Activated naive CD8-positive, alpha-beta T cell treated with anti-CD3 and anti-CD28 coated beads for 36 hours (primary cell): ENCODE data around the gene PPARG. TPM values are rescaled to one million over a fixed set of nuclear protein-coding genes. Genes with fewer than 3 reads are reported as not detected.

Source experiments
- DNase-seq: peaks from one replicate; pipeline ENCODE4 v3.0.0; 2021
- H3K27ac Mint-ChIP-seq: one replicate; pipeline ENCODE4 v1.8.0; 2022; ENCODE audit warnings: mild to moderate bottlenecking, moderate library complexity, mixed read lengths
- H3K27me3 Mint-ChIP-seq: one replicate; pipeline ENCODE4 v1.8.0; 2022; ENCODE audit warnings: mild to moderate bottlenecking, mixed read lengths
- H3K36me3 Mint-ChIP-seq: one replicate; pipeline ENCODE4 v1.8.0; 2021; ENCODE audit warnings: mild to moderate bottlenecking, mixed read lengths
- H3K4me1 Mint-ChIP-seq: one replicate; pipeline ENCODE4 v1.8.0; 2021; ENCODE audit warnings: mixed read lengths
- H3K4me3 Mint-ChIP-seq: one replicate; pipeline ENCODE4 v1.8.0; 2022; ENCODE audit warnings: mild to moderate bottlenecking, moderate library complexity, mixed read lengths
- H3K9me3 Mint-ChIP-seq: one replicate; pipeline ENCODE4 v1.8.0; 2022; ENCODE audit warnings: mixed read lengths
- total RNA-seq, 2 experiments: library from RNA; stranded (reverse); gene quantifications; one replicate each; pipeline ENCODE4 v1.2.3, GENCODE V29; 2021

The PPARG gene
- total RNA-seq, 2 experiments from 2014 or later = 0.20 to 0.47 TPM

DNA sequence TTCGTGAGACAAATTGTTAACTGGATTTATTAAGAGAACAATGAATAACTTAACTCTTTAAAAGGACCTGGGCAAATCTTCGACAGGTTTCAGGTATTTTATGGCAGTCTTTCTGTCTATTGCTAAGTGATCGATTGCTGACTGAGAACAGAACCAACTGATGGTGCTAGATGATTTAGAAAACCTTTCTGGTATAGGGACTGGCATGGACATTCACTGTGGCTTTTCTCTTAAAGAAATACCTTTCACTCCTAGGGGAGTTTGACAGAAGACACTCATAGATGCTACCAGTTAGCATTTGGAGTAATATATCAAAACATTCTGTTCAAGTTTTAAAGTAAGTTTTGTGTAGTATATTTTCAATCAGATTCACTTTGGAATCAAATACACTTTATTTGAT lies 654 bp downstream of the PPARG start:
- Mint-ChIP-seq H3K9me3 (no peaks in the 10 kb centered on the region), H3K36me3 (no peaks in the 10 kb centered on the region), H3K4me1 (peaks cover 7% of the 10 kb centered on the region), H3K27me3 (peaks cover 62% of the 10 kb centered on the region), H3K4me3 (no peak overlapping the region), H3K27ac (no peak overlapping the region)
- no peak for DNase-seq

DNA sequence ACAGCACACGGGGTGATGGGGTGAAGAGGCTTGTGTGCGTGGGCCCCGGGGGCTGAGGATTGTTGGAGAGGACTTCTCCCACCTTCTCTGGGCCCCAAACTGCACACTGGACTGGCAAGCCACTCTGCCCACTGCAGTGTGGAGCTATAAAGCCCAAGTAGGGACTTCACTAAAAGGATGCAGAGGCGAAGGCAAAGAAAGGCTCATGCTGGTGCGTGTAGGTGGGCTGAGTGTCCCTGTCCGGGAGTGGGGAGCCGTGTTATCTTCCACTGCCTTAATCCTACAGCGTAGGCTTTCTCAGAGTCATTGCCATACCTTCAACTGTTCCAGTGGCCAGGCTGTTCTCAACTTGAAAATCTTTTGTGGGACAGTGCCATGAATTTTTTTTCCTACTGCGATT lies 3.9 kb downstream of the PPARG start:
- Mint-ChIP-seq H3K36me3 (no peaks in the 10 kb centered on the region), H3K4me3 (no peak overlapping the region), H3K27ac (no peak overlapping the region), H3K4me1 (peaks cover 3% of the 10 kb centered on the region), H3K9me3 (no peaks in the 10 kb centered on the region), H3K27me3 (peaks cover 32% of the 10 kb centered on the region)
- no peak for DNase-seq

- no peak overlapping the region for H3K27ac Mint-ChIP-seq
- no peaks in the 10 kb centered on the region for H3K9me3 Mint-ChIP-seq
- H3K36me3 Mint-ChIP-seq = no peaks in the 10 kb centered on the region
- no peaks in the 10 kb centered on the region for H3K4me1 Mint-ChIP-seq
- H3K27me3 Mint-ChIP-seq = peaks cover 17% of the 10 kb centered on the region
- H3K4me3 Mint-ChIP-seq = no peak overlapping the region
- no peak for DNase-seq
Measured at GRCh38 chr3:12294885-12295580, 6.2 kb downstream of the PPARG start.

GRCh38 chr3:12296511-12296910 lies 7.6 kb downstream of the PPARG start:
- Mint-ChIP-seq H3K27me3 (peaks cover 11% of the 10 kb centered on the region), H3K9me3 (no peaks in the 10 kb centered on the region), H3K27ac (no peak overlapping the region), H3K4me1 (no peaks in the 10 kb centered on the region), H3K4me3 (no peak overlapping the region), H3K36me3 (no peaks in the 10 kb centered on the region)
- DNase-seq = no peak

DNA sequence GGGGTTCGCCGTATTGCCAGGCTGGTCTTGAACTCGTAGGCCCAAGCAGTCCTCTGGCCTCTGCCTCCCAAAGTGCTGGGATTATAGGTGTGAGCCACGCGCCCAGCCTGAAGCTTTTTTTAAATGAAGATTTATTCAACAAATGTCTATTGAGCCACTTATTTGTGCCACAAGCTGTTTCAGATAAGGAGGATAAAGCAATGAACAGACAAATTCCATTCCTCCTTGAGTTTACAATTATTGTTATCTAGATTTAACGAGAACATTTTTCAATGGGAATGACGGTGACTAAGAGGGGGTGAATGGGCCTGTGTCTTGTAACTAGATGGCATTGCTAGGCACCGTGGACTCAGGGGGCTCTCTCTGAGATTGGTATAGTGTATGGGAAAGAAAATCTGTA lies 10.2 kb downstream of the PPARG start:
- Mint-ChIP-seq H3K27ac (no peak overlapping the region), H3K36me3 (peaks cover 1% of the 10 kb centered on the region), H3K4me3 (no peak overlapping the region), H3K9me3 (no peaks in the 10 kb centered on the region), H3K4me1 (no peaks in the 10 kb centered on the region), H3K27me3 (peaks cover 8% of the 10 kb centered on the region)
- DNase-seq = no peak

DNA sequence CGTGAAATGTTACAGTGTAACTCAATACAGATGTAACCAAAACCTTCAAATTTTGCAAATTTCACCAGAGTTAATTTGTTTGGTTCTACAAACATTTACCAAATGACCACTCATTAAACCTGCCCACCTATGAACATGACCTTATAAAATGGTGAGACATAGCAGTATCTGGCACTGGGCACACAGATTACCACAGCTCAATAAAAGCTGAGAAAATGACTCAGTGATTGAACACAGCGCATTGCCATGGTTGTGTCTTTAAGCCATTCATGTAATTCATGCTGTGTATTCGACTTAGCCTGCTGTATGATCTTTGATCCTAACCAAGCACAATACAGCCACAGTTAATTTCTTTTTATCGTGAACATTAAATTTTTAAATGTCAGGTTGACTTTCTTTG lies 11.3 kb downstream of the PPARG start:
- Mint-ChIP-seq H3K27ac (no peak overlapping the region), H3K36me3 (peaks cover 1% of the 10 kb centered on the region), H3K9me3 (no peaks in the 10 kb centered on the region), H3K27me3 (peaks cover 10% of the 10 kb centered on the region), H3K4me3 (no peak overlapping the region), H3K4me1 (no peaks in the 10 kb centered on the region)
- DNase-seq = no peak

DNA sequence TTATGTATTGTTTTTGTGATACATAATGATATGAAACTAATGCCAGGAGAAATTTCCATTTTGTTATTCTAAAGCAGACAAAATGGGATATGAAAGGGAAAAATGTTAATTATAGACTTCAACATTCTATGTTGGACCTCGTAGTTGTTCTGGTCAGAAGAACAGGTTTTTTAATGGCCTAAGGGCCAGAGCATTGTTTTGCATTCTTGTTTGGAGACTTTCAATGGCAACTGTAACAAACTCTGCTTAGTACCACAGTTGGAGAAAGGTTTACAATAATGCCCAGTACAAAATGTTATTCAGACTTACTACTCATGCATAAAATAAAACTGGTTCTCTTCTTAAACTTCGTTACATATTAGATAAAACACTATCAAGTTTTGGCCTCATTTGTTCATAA lies 12.2 kb downstream of the PPARG start:
- H3K36me3 Mint-ChIP-seq = peaks cover 1% of the 10 kb centered on the region
- no peaks in the 10 kb centered on the region for H3K4me1 Mint-ChIP-seq
- no peak overlapping the region for H3K4me3 Mint-ChIP-seq
- DNase-seq = no peak
- peaks cover 11% of the 10 kb centered on the region for H3K27me3 Mint-ChIP-seq
- H3K9me3 Mint-ChIP-seq = no peaks in the 10 kb centered on the region
- no peak overlapping the region for H3K27ac Mint-ChIP-seq

GRCh38 chr3:12301513-12301912 lies 12.6 kb downstream of the PPARG start:
- Mint-ChIP-seq H3K9me3 (no peaks in the 10 kb centered on the region), H3K4me1 (no peaks in the 10 kb centered on the region), H3K4me3 (no peak overlapping the region), H3K27ac (no peak overlapping the region), H3K36me3 (peaks cover 1% of the 10 kb centered on the region), H3K27me3 (peaks cover 11% of the 10 kb centered on the region)
- no peak for DNase-seq

GRCh38 chr3:12302564-12302963 lies 13.7 kb downstream of the PPARG start:
- Mint-ChIP-seq H3K36me3 (peaks cover 1% of the 10 kb centered on the region), H3K9me3 (no peaks in the 10 kb centered on the region), H3K27me3 (peaks cover 11% of the 10 kb centered on the region), H3K27ac (no peak overlapping the region), H3K4me3 (no peak overlapping the region), H3K4me1 (no peaks in the 10 kb centered on the region)
- no peak for DNase-seq

DNA sequence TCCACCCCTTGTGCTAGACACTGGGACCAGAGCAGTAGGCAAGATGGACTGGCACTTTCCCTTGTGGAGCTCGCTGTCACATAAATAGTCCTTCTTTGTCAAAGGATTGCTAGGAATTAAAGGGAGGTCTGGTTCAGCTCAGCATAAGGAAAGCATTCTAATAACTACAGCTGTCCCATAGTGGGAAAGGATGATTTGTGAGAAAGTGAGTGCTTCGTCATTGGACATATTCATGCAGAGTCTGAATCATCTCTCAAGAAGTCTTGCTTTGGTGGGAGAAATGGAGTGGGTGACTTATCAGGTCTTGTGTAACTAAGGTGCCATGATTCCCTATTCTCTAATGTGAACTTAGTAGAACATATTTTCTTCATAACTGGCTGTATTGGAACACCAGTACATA lies 14.7 kb downstream of the PPARG start:
- Mint-ChIP-seq H3K4me1 (peaks cover under 1% of the 10 kb centered on the region), H3K36me3 (peaks cover 1% of the 10 kb centered on the region), H3K9me3 (no peaks in the 10 kb centered on the region), H3K27ac (no peak overlapping the region), H3K4me3 (no peak overlapping the region), H3K27me3 (peaks cover 11% of the 10 kb centered on the region)
- DNase-seq = no peak

- no peaks in the 10 kb centered on the region for H3K9me3 Mint-ChIP-seq
- no peak for DNase-seq
- H3K4me1 Mint-ChIP-seq = peaks cover 2% of the 10 kb centered on the region
- no peak overlapping the region for H3K4me3 Mint-ChIP-seq
- H3K36me3 Mint-ChIP-seq = peaks cover 1% of the 10 kb centered on the region
- no peak overlapping the region for H3K27ac Mint-ChIP-seq
- peaks cover 11% of the 10 kb centered on the region for H3K27me3 Mint-ChIP-seq
Measured at GRCh38 chr3:12303993-12304392, 15.1 kb downstream of the PPARG start.

DNA sequence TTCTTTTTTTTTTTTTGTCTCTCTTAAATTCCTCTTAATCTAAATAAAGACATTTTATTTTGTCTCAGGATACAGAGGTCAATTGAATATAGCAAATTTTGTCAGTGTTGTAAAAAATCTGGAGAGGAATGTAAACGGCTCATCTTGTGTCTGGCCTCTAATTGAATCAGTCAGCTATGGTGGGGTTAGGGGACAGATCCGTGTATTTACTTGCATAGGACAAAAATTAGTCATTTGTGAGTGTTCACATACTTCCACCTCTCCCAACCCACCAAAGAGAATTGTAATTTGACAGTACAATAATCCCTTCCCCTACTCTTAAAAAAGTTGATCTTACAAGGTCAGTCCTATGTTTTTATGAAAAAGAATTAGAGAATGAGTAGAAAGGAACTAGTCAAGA lies 18.3 kb downstream of the PPARG start:
- Mint-ChIP-seq H3K4me1 (peaks cover 2% of the 10 kb centered on the region), H3K9me3 (no peaks in the 10 kb centered on the region), H3K27ac (no peak overlapping the region), H3K27me3 (peaks cover 15% of the 10 kb centered on the region), H3K36me3 (peaks cover 1% of the 10 kb centered on the region), H3K4me3 (no peak overlapping the region)
- DNase-seq = no peak

DNA sequence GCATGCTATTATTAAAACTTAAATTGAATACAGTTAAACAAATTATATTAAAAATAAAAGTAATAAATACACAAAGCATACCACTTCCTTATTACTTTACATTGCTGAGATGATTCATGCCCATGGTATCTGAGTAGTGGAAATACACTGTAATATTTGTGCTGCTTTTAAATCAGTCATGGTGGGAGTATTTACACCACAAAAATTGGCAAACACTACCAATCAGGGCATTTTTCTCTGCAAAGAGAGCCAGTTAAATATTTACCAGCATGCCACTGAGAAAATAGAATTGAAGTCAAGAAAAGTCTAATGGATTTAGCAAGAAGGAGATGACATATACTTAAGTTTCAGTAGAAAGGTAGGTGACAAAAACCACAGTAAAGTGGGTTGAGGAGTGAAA lies 19.6 kb downstream of the PPARG start:
- H3K27ac Mint-ChIP-seq = no peak overlapping the region
- peaks cover 2% of the 10 kb centered on the region for H3K4me1 Mint-ChIP-seq
- no peak overlapping the region for H3K4me3 Mint-ChIP-seq
- H3K9me3 Mint-ChIP-seq = no peaks in the 10 kb centered on the region
- no peaks in the 10 kb centered on the region for H3K36me3 Mint-ChIP-seq
- no peak for DNase-seq
- peaks cover 10% of the 10 kb centered on the region for H3K27me3 Mint-ChIP-seq

- peaks cover 2% of the 10 kb centered on the region for H3K4me1 Mint-ChIP-seq
- DNase-seq = no peak
- H3K9me3 Mint-ChIP-seq = no peaks in the 10 kb centered on the region
- peaks cover 13% of the 10 kb centered on the region for H3K27me3 Mint-ChIP-seq
- no peaks in the 10 kb centered on the region for H3K36me3 Mint-ChIP-seq
- H3K27ac Mint-ChIP-seq = no peak overlapping the region
- H3K4me3 Mint-ChIP-seq = no peak overlapping the region
Measured at GRCh38 chr3:12309716-12310115, 20.8 kb downstream of the PPARG start.

GRCh38 chr3:12312010-12312409 lies 23.1 kb downstream of the PPARG start:
- no peaks in the 10 kb centered on the region for H3K36me3 Mint-ChIP-seq
- H3K27me3 Mint-ChIP-seq = peaks cover 24% of the 10 kb centered on the region
- no peak overlapping the region for H3K4me3 Mint-ChIP-seq
- no peak overlapping the region for H3K27ac Mint-ChIP-seq
- no peak for DNase-seq
- H3K9me3 Mint-ChIP-seq = no peaks in the 10 kb centered on the region
- H3K4me1 Mint-ChIP-seq = peaks cover 2% of the 10 kb centered on the region

- Mint-ChIP-seq H3K27me3 (peaks cover 24% of the 10 kb centered on the region), H3K4me3 (no peak overlapping the region), H3K9me3 (no peaks in the 10 kb centered on the region), H3K27ac (no peak overlapping the region), H3K36me3 (no peaks in the 10 kb centered on the region), H3K4me1 (peaks cover 2% of the 10 kb centered on the region)
- DNase-seq = no peak
Measured at GRCh38 chr3:12313519-12313918, 24.6 kb downstream of the PPARG start.
